Peyer's patch (tissue), 4 donors: ENCODE results near the gene FRMD4A.

ENCODE experiments used
- CTCF ChIP-seq, 6 experiments: fragments of 450-650 bp in 4 of 6; fragments of 200-600 bp in 2 of 6; sonication (generic) in 1 of 6; IDR thresholded peaks; one replicate each; pipeline ENCODE4 v1.5.1; 2017 to 2019; ENCODE audit warnings: antibody characterized with exemption in 6 of 6, mild to moderate bottlenecking in 3 of 6, moderate library complexity in 1 of 6
- POLR2A ChIP-seq, 2 donors: fragments of 450-650 bp; IDR thresholded peaks; one replicate each; pipeline ENCODE4 v1.5.1; 2017; ENCODE audit warnings: antibody characterized with exemption in 2 of 2, mild to moderate bottlenecking in 2 of 2, moderate library complexity in 2 of 2

- TF ChIP-seq CTCF (IDR thresholded peaks at IDR 0.05), result no peak
- no peak for TF ChIP-seq POLR2A (IDR thresholded peaks at IDR 0.05)
Measured at GRCh38 chr10:14358886-14359573, 28.3 kb upstream of the FRMD4A start.
